CD14-positive monocyte (primary cell): ENCODE results near the gene IKZF3. TPM values are rescaled to one million over a fixed set of nuclear protein-coding genes. Genes with fewer than 3 reads are reported as not detected.
"Not testable (repeated sequence)": the region's sequence is repeated elsewhere in the genome, so short reads cannot be mapped to it uniquely, and the experiment has no call there.

Source experiments
- DNase-seq, 3 donors: peaks; one replicate each; pipeline ENCODE4 v3.0.0-alpha.2; 2011 to 2022
- H2AFZ ChIP-seq: 2 replicates; pipeline ENCODE4 v1.6.0; 2012; ENCODE audit warnings: mild to moderate bottlenecking, low read depth, low read length, inconsistent platforms; ENCODE audit not compliant: insufficient read depth, poor library complexity, severe bottlenecking
- H3K27ac ChIP-seq, 2 donors: 1 replicate in 1 of 2; 2 replicates in 1 of 2; pipeline ENCODE4 v1.5.1; 2012 to 2013; ENCODE audit warnings: low read length in 2 of 2, control low read depth in 1 of 2, inconsistent platforms in 1 of 2, low read depth in 1 of 2, mild to moderate bottlenecking in 1 of 2
- H3K27me3 ChIP-seq, 2 donors: one replicate each; pipeline versions ENCODE4 v1.6.0 to v1.6.1; 2011 to 2013; ENCODE audit warnings: low read length in 2 of 2; ENCODE audit not compliant: control insufficient read depth in 2 of 2, insufficient read depth in 2 of 2
- H3K36me3 ChIP-seq, 2 donors: replicated peaks in 1 of 2; 1 replicate in 1 of 2; 2 replicates in 1 of 2; pipeline versions ENCODE4 v1.5.1 to v1.6.1; 2012 to 2013; ENCODE audit warnings: low read length in 2 of 2, control low read depth in 1 of 2, inconsistent platforms in 1 of 2, mild to moderate bottlenecking in 1 of 2; ENCODE audit not compliant: insufficient read depth in 2 of 2, control insufficient read depth in 1 of 2
- H3K4me1 ChIP-seq, 2 donors: 1 replicate in 1 of 2; 2 replicates in 1 of 2; pipeline versions ENCODE4 v1.5.1 to v1.6.1; 2012 to 2013; ENCODE audit warnings: low read length in 2 of 2, control low read depth in 1 of 2, inconsistent platforms in 1 of 2, mild to moderate bottlenecking in 1 of 2, moderate library complexity in 1 of 2; ENCODE audit not compliant: insufficient read depth in 2 of 2, control insufficient read depth in 1 of 2
- H3K4me2 ChIP-seq: replicated peaks from 2 replicates; pipeline ENCODE3; 2012; ENCODE audit warnings: low read length, moderate library complexity, mild to moderate bottlenecking; ENCODE audit not compliant: poor library complexity, severe bottlenecking; ENCODE audit errors: extremely low read depth
- H3K4me3 ChIP-seq, 3 experiments: fragments of 200-600 bp in 1 of 3; sonication (generic) in 1 of 3; replicated peaks in 1 of 3; 1 replicate in 2 of 3; 2 replicates in 1 of 3; pipeline ENCODE4 v1.5.1; 2011 to 2013; ENCODE audit warnings: low read length in 3 of 3, mild to moderate bottlenecking in 3 of 3, control low read depth in 2 of 3, low read depth in 2 of 3, inconsistent platforms in 1 of 3, moderate library complexity in 1 of 3
- H3K79me2 ChIP-seq: 2 replicates; pipeline ENCODE4 v1.6.0; 2012; ENCODE audit warnings: mild to moderate bottlenecking, control low read depth, inconsistent platforms, low read length, moderate library complexity; ENCODE audit not compliant: insufficient read depth
- H3K9ac ChIP-seq: 2 replicates; pipeline ENCODE4 v1.6.0; 2017; ENCODE audit warnings: low read length, mild to moderate bottlenecking; ENCODE audit not compliant: insufficient read depth, poor library complexity, severe bottlenecking
- H3K9me3 ChIP-seq, 2 donors: replicated peaks in 1 of 2; 1 replicate in 1 of 2; 2 replicates in 1 of 2; pipeline versions ENCODE4 v1.5.1 to v1.6.1; 2012 to 2013; ENCODE audit warnings: low read length in 2 of 2, control low read depth in 1 of 2; ENCODE audit not compliant: control insufficient read depth in 1 of 2, insufficient read depth in 1 of 2
- H4K20me1 ChIP-seq: 2 replicates; pipeline ENCODE4 v1.6.0; 2012; ENCODE audit warnings: mild to moderate bottlenecking, low read length, control low read depth, moderate library complexity; ENCODE audit not compliant: insufficient read depth
- H3K27ac Mint-ChIP-seq, 7 donors: one replicate each; pipeline ENCODE4 v1.8.0; 2020; ENCODE audit warnings: mild to moderate bottlenecking in 7 of 7, mixed read lengths in 7 of 7, moderate library complexity in 6 of 7, inconsistent platforms in 2 of 7
- H3K27me3 Mint-ChIP-seq, 3 donors: one replicate each; pipeline ENCODE4 v1.8.0; 2021 to 2022; ENCODE audit warnings: low read depth in 3 of 3, mild to moderate bottlenecking in 3 of 3, mixed read lengths in 3 of 3, moderate library complexity in 3 of 3, inconsistent platforms in 1 of 3
- H3K36me3 Mint-ChIP-seq, 2 donors: one replicate each; pipeline ENCODE4 v1.8.0; 2020; ENCODE audit warnings: mixed read lengths in 2 of 2, inconsistent platforms in 1 of 2, mild to moderate bottlenecking in 1 of 2
- H3K4me1 Mint-ChIP-seq: one replicate; pipeline ENCODE4 v1.8.0; 2020; ENCODE audit warnings: mild to moderate bottlenecking, mixed read lengths
- H3K4me3 Mint-ChIP-seq, 2 donors: one replicate each; pipeline ENCODE4 v1.8.0; 2020; ENCODE audit warnings: mild to moderate bottlenecking in 2 of 2, mixed read lengths in 2 of 2, moderate library complexity in 1 of 2
- H3K9me3 Mint-ChIP-seq, 7 donors: one replicate each; pipeline ENCODE4 v1.8.0; 2020 to 2022; ENCODE audit warnings: mixed read lengths in 7 of 7, mild to moderate bottlenecking in 6 of 7, moderate library complexity in 6 of 7, inconsistent platforms in 2 of 7
- WGBS: methylation state at CpG from one replicate; pipeline ENCODE4 v1.1.5; 2013; ENCODE audit warnings: missing lambda C conversion rate; ENCODE audit not compliant: insufficient coverage; 5-methylcytosine and 5-hydroxymethylcytosine counted together
- intact Hi-C, 2 donors: fragments of 100-400 bp; cut with micrococcal nuclease; formaldehyde crosslinking; loops; one replicate each; pipeline versions ENCODE4 v1.15.0 to v1.15.1; 2023
- polyA plus RNA-seq, 3 donors: library from polyadenylated mRNA; depleted of rRNA in 1 of 3; unstranded in 2 of 3; stranded (reverse) in 1 of 3; fragments of 300-500 nt in 2 of 3; fragments of >200 nt in 1 of 3; fragmentation: Illumina TruSeq in 2 of 3; gene quantifications; 1 replicate in 2 of 3; 2 replicates in 1 of 3; pipeline ENCODE4 v1.2.3, GENCODE V29; 2012 to 2021
- TF ChIP-seq, protein P1 (sequence below): fragments of 200-600 bp; IDR thresholded peaks from one replicate; pipeline ENCODE4 v1.8.0; 2022; ENCODE audit warnings: antibody characterized with exemption, mild to moderate bottlenecking

IKZF3 gene
- polyA plus RNA-seq, 3 donors, result 0.05 to 0.15 (median 0.05) TPM

DNA sequence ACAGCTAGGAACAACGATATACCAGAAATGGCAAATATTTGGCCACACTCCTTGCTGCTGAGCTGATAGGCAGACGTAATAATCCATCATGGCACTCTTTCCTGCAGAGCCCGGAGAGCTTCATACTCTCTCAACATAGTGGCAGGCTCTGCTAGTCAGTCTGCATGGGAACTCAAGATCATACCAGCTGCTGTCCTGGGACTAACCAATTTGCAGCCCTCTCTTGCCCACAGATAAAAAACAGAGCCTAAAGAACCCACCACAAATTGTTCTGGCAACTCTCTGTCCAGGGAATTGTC is 40.8 kb upstream of the IKZF3 start:
- H3K9me3 ChIP-seq, result no peaks in the 10 kb centered on the region
- H3K27ac Mint-ChIP-seq, result no peak overlapping the region
- H3K36me3 Mint-ChIP-seq, result peaks cover 0 to 5% of the 10 kb centered on the region in 2 donors
- H3K9me3 Mint-ChIP-seq, result no peaks in the 10 kb centered on the region
- H3K4me2 ChIP-seq, result no peak overlapping the region
- no peak overlapping the region for H3K9ac ChIP-seq
- H3K27me3 ChIP-seq, result no peaks in the 10 kb centered on the region
- no peak overlapping the region for H3K4me3 Mint-ChIP-seq
- H3K27ac ChIP-seq, result no peak overlapping the region
- H3K4me1 Mint-ChIP-seq, result peaks cover 4% of the 10 kb centered on the region
- no peak for DNase-seq
- H3K79me2 ChIP-seq, result no peaks in the 10 kb centered on the region
- intact Hi-C loops, result no loop called here
- no peaks in the 10 kb centered on the region for H3K36me3 ChIP-seq
- peaks cover 1 to 4% (median 2%) of the 10 kb centered on the region in 3 donors for H3K27me3 Mint-ChIP-seq
- no peak overlapping the region for H3K4me3 ChIP-seq
- TF ChIP-seq, protein P1, sequence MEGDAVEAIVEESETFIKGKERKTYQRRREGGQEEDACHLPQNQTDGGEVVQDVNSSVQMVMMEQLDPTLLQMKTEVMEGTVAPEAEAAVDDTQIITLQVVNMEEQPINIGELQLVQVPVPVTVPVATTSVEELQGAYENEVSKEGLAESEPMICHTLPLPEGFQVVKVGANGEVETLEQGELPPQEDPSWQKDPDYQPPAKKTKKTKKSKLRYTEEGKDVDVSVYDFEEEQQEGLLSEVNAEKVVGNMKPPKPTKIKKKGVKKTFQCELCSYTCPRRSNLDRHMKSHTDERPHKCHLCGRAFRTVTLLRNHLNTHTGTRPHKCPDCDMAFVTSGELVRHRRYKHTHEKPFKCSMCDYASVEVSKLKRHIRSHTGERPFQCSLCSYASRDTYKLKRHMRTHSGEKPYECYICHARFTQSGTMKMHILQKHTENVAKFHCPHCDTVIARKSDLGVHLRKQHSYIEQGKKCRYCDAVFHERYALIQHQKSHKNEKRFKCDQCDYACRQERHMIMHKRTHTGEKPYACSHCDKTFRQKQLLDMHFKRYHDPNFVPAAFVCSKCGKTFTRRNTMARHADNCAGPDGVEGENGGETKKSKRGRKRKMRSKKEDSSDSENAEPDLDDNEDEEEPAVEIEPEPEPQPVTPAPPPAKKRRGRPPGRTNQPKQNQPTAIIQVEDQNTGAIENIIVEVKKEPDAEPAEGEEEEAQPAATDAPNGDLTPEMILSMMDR, result no peak
- WGBS, result 100% methylated on average over 3 of the region's 3 CpGs
- H2AFZ ChIP-seq, result no peak overlapping the region
- no peaks in the 10 kb centered on the region for H3K4me1 ChIP-seq
- no peaks in the 10 kb centered on the region for H4K20me1 ChIP-seq

DNA sequence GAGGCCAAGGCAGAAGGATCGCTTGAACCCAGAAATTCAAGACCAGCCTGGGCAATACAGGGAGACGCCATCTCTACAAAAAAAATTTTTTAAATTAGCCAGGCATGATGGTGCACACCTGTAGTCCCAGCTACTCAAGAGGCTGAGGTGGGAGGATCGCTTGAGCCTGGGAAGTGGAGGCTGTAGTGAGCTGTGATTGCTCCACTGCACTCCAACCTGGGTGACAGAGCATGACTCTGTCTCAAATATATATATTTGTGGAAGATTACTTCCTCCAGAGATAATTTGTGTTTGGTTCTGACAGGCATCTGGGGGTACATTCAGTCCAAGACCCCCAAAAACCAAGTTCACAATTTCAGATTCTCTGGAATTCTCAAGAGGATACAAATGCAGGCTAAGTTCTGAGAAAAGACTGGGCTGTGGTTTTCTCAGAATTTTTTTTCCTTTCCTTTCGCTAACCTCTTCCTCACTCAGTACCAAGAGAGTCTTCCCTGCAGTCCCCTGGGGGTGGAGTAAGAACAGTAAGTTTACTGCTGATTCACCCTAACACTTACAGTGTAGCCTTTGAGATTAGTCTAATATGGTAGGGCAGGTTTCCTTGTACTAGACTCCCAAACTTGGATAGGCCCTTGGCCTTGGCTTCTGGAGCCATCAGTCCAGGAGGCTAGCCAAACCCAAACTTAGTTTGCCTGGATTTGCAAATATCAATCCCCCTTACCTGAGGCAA is 39.2 kb upstream of the IKZF3 start:
- H3K27me3 Mint-ChIP-seq, result peaks cover 2 to 5% (median 4%) of the 10 kb centered on the region in 3 donors
- H2AFZ ChIP-seq, result no peak overlapping the region
- intact Hi-C loops, result no loop called here

DNA sequence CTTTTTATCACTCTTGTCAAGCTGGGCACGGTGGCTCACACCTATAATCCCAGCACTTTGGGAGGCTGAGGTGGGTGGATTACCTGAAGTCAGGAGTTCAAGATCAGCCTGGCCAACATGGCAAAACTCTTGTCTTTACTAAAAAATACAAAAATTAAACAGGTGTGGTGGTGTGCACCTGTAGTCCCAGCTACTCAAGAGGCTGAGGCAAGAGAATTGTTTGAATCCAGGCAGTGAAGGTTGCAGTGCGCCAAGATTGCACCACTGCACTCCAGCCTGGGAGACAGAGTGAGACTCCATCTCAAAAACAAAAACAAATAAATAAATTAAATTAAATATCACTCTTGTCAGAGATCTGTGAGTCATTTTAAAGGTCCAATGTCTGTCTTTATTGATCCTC is 37.9 kb upstream of the IKZF3 start:
- H4K20me1 ChIP-seq, H3K27me3 ChIP-seq, H3K27ac Mint-ChIP-seq, H3K27me3 Mint-ChIP-seq, H3K4me1 ChIP-seq, H3K4me3 ChIP-seq, H3K9me3 Mint-ChIP-seq, H3K9me3 ChIP-seq, H3K4me1 Mint-ChIP-seq, H2AFZ ChIP-seq, H3K79me2 ChIP-seq, intact Hi-C loops, H3K9ac ChIP-seq, H3K36me3 ChIP-seq, DNase-seq, H3K4me3 Mint-ChIP-seq, H3K27ac ChIP-seq, H3K36me3 Mint-ChIP-seq, H3K4me2 ChIP-seq: not testable (repeated sequence)
- WGBS, result no CpG with 5 or more reads among the region's 2 CpGs

More for the DNA sequence above, 39.2 kb upstream of the IKZF3 start:
- Histone ChIP-seq H3K4me3 (no peak overlapping the region), H3K9ac (no peak overlapping the region), H3K27me3 (no peaks in the 10 kb centered on the region), H3K27ac (no peak overlapping the region), H3K4me2 (no peak overlapping the region), H3K9me3 (no peaks in the 10 kb centered on the region), H3K4me1 (no peaks in the 10 kb centered on the region), H4K20me1 (no peaks in the 10 kb centered on the region), H3K36me3 (no peaks in the 10 kb centered on the region), H3K79me2 (no peaks in the 10 kb centered on the region)
- DNase-seq, result no peak
- Mint-ChIP-seq H3K4me1 (peaks cover 4% of the 10 kb centered on the region), H3K4me3 (no peak overlapping the region), H3K27ac (no peak overlapping the region), H3K9me3 (peaks cover 0 to 2% (median 0%) of the 10 kb centered on the region in 7 donors), H3K36me3 (peaks cover 0 to 3% of the 10 kb centered on the region in 2 donors)
- 17% methylated on average over 1 of the region's 4 CpGs for WGBS
- TF ChIP-seq, protein P1, result no peak
